Measurements from ENCODE around the gene SF3B4. TPM values are rescaled to one million over a fixed set of nuclear protein-coding genes. Genes with fewer than 3 reads are reported as not detected.

The SF3B4 gene
- total and polyA plus RNA-seq, 2 of the 13 experiments (the other 11 are each of a cell fraction or from before 2014, with no cell fraction given), result 13.8 to 14.8 TPM

- TF ChIP-seq TERF1 (CRISPR knock-in tag; IDR thresholded peaks at IDR 0.05) (no peak), ZNF704 (CRISPR knock-in tag; IDR thresholded peaks at IDR 0.05; ENCODE audit: borderline replicate concordance) (no peak), NR3C1 (CRISPR knock-in tag; IDR thresholded peaks at IDR 0.05) (no peak), ZNF557 (CRISPR knock-in tag; IDR thresholded peaks at IDR 0.05) (0 out of 2 replicates have a peak, but pooled peaks have one; percentile 64), PLSCR1 (CRISPR knock-in tag; IDR thresholded peaks at IDR 0.05; ENCODE audit: borderline replicate concordance) (no peak), HOMEZ (CRISPR knock-in tag; IDR thresholded peaks at IDR 0.05; ENCODE audit: low read depth) (no peak), SPEN (CRISPR knock-in tag; IDR thresholded peaks at IDR 0.05; ENCODE audit: low read depth) (peak; percentile 32; the same call in 1 of the 2 replicates), GATAD1 (CRISPR knock-in tag; IDR thresholded peaks at IDR 0.05) (no peak; the same call in 1 of the 2 replicates), ZNF7 (CRISPR knock-in tag; IDR thresholded peaks at IDR 0.05) (0 out of 2 replicates have a peak, but pooled peaks have one; percentile 8), ETV5 (CRISPR knock-in tag; IDR thresholded peaks at IDR 0.05; ENCODE audit: borderline replicate concordance) (peak; percentile 29; the same call in 1 of the 2 replicates), ARHGAP35 (CRISPR knock-in tag; IDR thresholded peaks at IDR 0.05; ENCODE audit: borderline replicate concordance) (0 out of 2 replicates have a peak, but pooled peaks have one; percentile 23), ZNF790 (CRISPR knock-in tag; IDR thresholded peaks at IDR 0.05; ENCODE audit: borderline replicate concordance) (0 out of 2 replicates have a peak, but pooled peaks have one; percentile 26), ATF4 (CRISPR knock-in tag; IDR thresholded peaks at IDR 0.05) (peak; percentile 53 to 54; a peak in 3 of 4 replicates), RFXAP (CRISPR knock-in tag; IDR thresholded peaks at IDR 0.05; ENCODE audit: borderline replicate concordance) (0 out of 2 replicates have a peak, but pooled peaks have one; percentile 38), NR2C2 (CRISPR knock-in tag; IDR thresholded peaks at IDR 0.05; ENCODE audit: borderline replicate concordance) (0 out of 2 replicates have a peak, but pooled peaks have one; percentile 4), SMAD3 (CRISPR knock-in tag; IDR thresholded peaks at IDR 0.05) (no peak), JARID2 (CRISPR knock-in tag; IDR thresholded peaks at IDR 0.05; ENCODE audit: insufficient replicate concordance) (peak; percentile 40), RBM22 (optimal IDR thresholded peaks at IDR 0.05; ENCODE audit: low read length) (no peak)
Observed at GRCh38 chr1:149886396-149887195, 41.0 kb downstream of the SF3B4 start (continued).

Measured in HepG2 (cell line).